ENCODE data around the gene PAQR5. TPM values are rescaled to one million over a fixed set of nuclear protein-coding genes. Genes with fewer than 3 reads are reported as not detected.
"Not testable (repeated sequence)": the region's sequence is repeated elsewhere in the genome, so short reads cannot be mapped to it uniquely, and the experiment has no call there.

PAQR5 gene
- total RNA-seq, 1 donor, result 1.1 TPM

DNA sequence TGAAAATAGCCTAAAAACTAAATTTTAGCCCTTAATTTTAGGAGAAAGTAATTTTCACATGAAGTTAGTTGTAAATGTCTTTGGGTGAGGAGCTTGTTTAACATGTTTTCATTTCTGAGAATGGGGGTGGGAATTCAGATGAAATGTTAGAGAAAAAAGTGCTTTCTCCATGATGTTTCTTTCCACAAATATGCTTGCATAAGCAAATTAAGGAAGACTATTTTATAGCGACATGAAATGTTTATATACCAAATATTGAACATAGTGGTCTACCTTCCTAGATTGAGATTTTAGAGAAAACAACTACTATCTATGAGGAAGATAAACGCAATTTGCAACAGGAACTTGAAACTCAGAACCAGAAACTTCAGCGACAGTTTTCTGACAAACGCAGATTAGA is 140.9 kb downstream of the PAQR5 start:
- no peak overlapping the region for H2AFZ ChIP-seq (ENCODE audit: low read length)
- peaks cover 9% of the 10 kb centered on the region for H3K79me2 ChIP-seq (ENCODE audit: insufficient read depth, low read length)
- no peak overlapping the region for H3K27ac ChIP-seq (ENCODE audit: low read depth, low read length)
- DNase-seq (ENCODE audit: insufficient read length, low spot score, missing footprints), result no peak
- no peaks in the 10 kb centered on the region for H4K20me1 ChIP-seq (ENCODE audit: insufficient read depth, low read length)
- H3K27me3 ChIP-seq (ENCODE audit: insufficient read depth, low read length), result no peaks in the 10 kb centered on the region
- TF ChIP-seq, protein P1, sequence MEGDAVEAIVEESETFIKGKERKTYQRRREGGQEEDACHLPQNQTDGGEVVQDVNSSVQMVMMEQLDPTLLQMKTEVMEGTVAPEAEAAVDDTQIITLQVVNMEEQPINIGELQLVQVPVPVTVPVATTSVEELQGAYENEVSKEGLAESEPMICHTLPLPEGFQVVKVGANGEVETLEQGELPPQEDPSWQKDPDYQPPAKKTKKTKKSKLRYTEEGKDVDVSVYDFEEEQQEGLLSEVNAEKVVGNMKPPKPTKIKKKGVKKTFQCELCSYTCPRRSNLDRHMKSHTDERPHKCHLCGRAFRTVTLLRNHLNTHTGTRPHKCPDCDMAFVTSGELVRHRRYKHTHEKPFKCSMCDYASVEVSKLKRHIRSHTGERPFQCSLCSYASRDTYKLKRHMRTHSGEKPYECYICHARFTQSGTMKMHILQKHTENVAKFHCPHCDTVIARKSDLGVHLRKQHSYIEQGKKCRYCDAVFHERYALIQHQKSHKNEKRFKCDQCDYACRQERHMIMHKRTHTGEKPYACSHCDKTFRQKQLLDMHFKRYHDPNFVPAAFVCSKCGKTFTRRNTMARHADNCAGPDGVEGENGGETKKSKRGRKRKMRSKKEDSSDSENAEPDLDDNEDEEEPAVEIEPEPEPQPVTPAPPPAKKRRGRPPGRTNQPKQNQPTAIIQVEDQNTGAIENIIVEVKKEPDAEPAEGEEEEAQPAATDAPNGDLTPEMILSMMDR (IDR thresholded peaks at IDR 0.05; ENCODE audit: extremely low read depth, low read depth, low read length), result no peak
- H3K4me1 ChIP-seq (ENCODE audit: insufficient read depth, low read length), result no peaks in the 10 kb centered on the region
- no peak overlapping the region for H3K4me2 ChIP-seq (ENCODE audit: insufficient read depth, low read length)
- no peaks in the 10 kb centered on the region for H3K9me3 ChIP-seq (ENCODE audit: low read depth, low read length)
- H3K36me3 ChIP-seq (ENCODE audit: insufficient read depth, low read length), result peaks cover 57% of the 10 kb centered on the region
- no peak overlapping the region for H3K4me3 ChIP-seq (ENCODE audit: insufficient read depth, low read length)

DNA sequence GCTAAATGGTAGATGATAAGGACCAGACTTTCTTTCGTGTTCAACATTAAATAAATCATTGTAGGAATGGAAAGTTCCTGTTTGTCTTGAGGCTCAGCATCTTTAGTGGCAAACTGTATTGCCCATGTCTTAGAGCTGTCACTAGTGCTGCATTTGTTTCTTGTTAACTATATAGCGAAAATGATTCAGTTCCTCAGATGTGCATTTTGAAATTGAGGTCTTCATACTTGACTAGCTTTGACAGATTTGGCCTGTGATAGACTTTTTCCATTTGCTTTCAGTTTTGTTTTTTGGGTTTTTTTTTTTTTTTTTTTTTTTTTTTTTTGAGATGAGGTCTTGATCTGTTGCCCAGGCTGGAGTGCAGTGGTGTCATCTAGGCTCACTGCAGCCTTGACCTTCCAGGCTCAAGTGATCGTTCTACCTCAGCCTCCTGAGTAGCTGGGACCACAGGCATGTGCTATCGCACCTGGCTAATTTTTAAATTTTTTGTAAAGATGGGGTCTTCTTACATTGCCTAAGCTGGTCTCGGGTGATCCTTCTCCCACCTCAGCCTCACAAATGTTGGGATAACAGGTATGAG is 144.4 kb downstream of the PAQR5 start:
- Histone ChIP-seq H3K27me3 (ENCODE audit: insufficient read depth, low read length) (no peaks in the 10 kb centered on the region), H3K4me2 (ENCODE audit: insufficient read depth, low read length) (peak overlapping the region; percentile 37), H2AFZ (ENCODE audit: low read length) (peak overlapping the region; percentile 67), H3K9me3 (ENCODE audit: low read depth, low read length) (no peaks in the 10 kb centered on the region), H3K36me3 (ENCODE audit: insufficient read depth, low read length) (peaks cover 61% of the 10 kb centered on the region), H4K20me1 (ENCODE audit: insufficient read depth, low read length) (no peaks in the 10 kb centered on the region), H3K27ac (ENCODE audit: low read depth, low read length) (no peak overlapping the region), H3K79me2 (ENCODE audit: insufficient read depth, low read length) (peaks cover 7% of the 10 kb centered on the region), H3K4me3 (ENCODE audit: insufficient read depth, low read length) (no peak overlapping the region), H3K4me1 (ENCODE audit: insufficient read depth, low read length) (no peaks in the 10 kb centered on the region)
- no peak for DNase-seq (ENCODE audit: insufficient read length, low spot score, missing footprints)
- TF ChIP-seq, protein P1 (IDR thresholded peaks at IDR 0.05; ENCODE audit: extremely low read depth, low read depth, low read length), result no peak

DNA sequence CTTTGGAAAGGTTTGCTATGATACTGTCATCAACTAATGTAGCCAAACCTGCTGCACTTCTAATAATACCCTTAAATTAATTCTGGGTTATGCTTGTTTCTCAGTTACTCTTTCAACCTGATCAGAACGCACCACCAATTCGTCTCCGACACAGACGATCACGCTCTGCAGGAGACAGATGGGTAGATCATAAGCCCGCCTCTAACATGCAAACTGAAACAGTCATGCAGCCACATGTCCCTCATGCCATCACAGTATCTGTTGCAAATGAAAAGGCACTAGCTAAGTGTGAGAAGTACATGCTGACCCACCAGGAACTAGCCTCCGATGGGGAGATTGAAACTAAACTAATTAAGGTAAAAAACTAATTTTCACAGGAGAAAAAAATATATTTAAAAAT is 146.0 kb downstream of the PAQR5 start:
- Histone ChIP-seq H3K4me3 (ENCODE audit: insufficient read depth, low read length) (no peak overlapping the region), H4K20me1 (ENCODE audit: insufficient read depth, low read length) (no peaks in the 10 kb centered on the region), H3K27me3 (ENCODE audit: insufficient read depth, low read length) (no peaks in the 10 kb centered on the region), H3K27ac (ENCODE audit: low read depth, low read length) (no peak overlapping the region), H3K4me1 (ENCODE audit: insufficient read depth, low read length) (no peaks in the 10 kb centered on the region), H2AFZ (ENCODE audit: low read length) (no peak overlapping the region), H3K79me2 (ENCODE audit: insufficient read depth, low read length) (peaks cover 7% of the 10 kb centered on the region), H3K9me3 (ENCODE audit: low read depth, low read length) (no peaks in the 10 kb centered on the region), H3K4me2 (ENCODE audit: insufficient read depth, low read length) (no peak overlapping the region), H3K36me3 (ENCODE audit: insufficient read depth, low read length) (peaks cover 51% of the 10 kb centered on the region)
- TF ChIP-seq, protein P1 (IDR thresholded peaks at IDR 0.05; ENCODE audit: extremely low read depth, low read depth, low read length), result no peak
- no peak for DNase-seq (ENCODE audit: insufficient read length, low spot score, missing footprints)

DNA sequence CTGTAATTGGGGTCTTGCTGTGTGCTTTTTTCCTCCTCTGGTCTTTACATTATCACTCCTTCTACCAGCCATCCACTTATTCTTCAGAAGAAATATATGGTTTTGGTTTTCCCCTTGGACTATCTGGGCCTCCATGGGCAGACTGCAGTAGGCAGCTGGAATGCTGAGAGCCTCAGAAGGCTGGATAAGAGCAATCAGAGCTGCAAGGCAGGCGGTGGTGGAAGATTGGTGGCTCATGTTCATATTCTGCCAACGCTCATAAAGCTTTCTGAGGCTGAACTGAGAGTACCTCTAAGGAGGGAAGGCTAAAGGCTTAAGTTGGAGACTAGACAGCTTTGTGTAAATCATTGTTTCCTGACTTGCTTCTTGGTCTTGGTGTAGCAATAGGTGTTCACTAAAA is 148.2 kb downstream of the PAQR5 start:
- Histone ChIP-seq H3K4me2 (ENCODE audit: insufficient read depth, low read length) (no peak overlapping the region), H3K27ac (ENCODE audit: low read depth, low read length) (no peak overlapping the region), H3K4me1 (ENCODE audit: insufficient read depth, low read length) (peaks cover 5% of the 10 kb centered on the region), H4K20me1 (ENCODE audit: insufficient read depth, low read length) (no peaks in the 10 kb centered on the region), H3K79me2 (ENCODE audit: insufficient read depth, low read length) (peaks cover 2% of the 10 kb centered on the region), H2AFZ (ENCODE audit: low read length) (no peak overlapping the region), H3K9me3 (ENCODE audit: low read depth, low read length) (no peaks in the 10 kb centered on the region), H3K36me3 (ENCODE audit: insufficient read depth, low read length) (peaks cover 32% of the 10 kb centered on the region), H3K27me3 (ENCODE audit: insufficient read depth, low read length) (no peaks in the 10 kb centered on the region), H3K4me3 (ENCODE audit: insufficient read depth, low read length) (no peak overlapping the region)
- DNase-seq (ENCODE audit: insufficient read length, low spot score, missing footprints), result no peak
- TF ChIP-seq, protein P1 (IDR thresholded peaks at IDR 0.05; ENCODE audit: extremely low read depth, low read depth, low read length), result no peak

DNA sequence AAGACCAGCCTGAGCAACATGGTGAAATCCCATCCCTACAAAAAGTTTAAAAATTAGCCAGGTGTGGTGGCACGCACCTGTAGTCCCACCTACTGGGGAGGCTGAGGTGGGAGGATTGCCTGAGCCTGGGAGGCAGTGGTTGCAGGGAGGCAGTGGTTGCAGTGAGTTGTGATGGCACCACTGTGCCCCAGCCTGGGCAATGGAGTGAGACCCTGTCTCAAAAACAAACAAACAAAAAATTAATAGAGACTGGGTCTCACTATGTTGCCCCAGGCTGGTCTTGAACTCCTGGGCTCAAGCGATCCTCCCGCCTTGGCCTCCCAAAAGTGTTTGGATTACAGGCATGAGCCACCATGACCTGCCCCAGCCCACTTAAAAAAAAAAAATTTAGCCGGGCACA is 151.5 kb downstream of the PAQR5 start:
- H2AFZ ChIP-seq (ENCODE audit: low read length); H3K4me3 ChIP-seq (ENCODE audit: insufficient read depth, low read length); H3K27ac ChIP-seq (ENCODE audit: low read depth, low read length); H3K4me2 ChIP-seq (ENCODE audit: insufficient read depth, low read length); H3K9me3 ChIP-seq (ENCODE audit: low read depth, low read length); H3K27me3 ChIP-seq (ENCODE audit: insufficient read depth, low read length); DNase-seq (ENCODE audit: insufficient read length, low spot score, missing footprints): not testable (repeated sequence)
- peaks cover 44% of the 10 kb centered on the region for H3K36me3 ChIP-seq (ENCODE audit: insufficient read depth, low read length)
- H4K20me1 ChIP-seq (ENCODE audit: insufficient read depth, low read length), result peaks cover 24% of the 10 kb centered on the region
- peaks cover 25% of the 10 kb centered on the region for H3K4me1 ChIP-seq (ENCODE audit: insufficient read depth, low read length)
- H3K79me2 ChIP-seq (ENCODE audit: insufficient read depth, low read length), result peaks cover 27% of the 10 kb centered on the region
